Raji (cell line): ENCODE results near the gene TPRX1.

Experiments used
- POLR2A ChIP-seq: IDR thresholded peaks from 2 replicates; pipeline ENCODE4 v1.6.1; 2011; ENCODE audit warnings: low read depth, low read length, control low read depth; ENCODE audit not compliant: insufficient read depth

TPRX1 gene

GRCh38 chr19:47755065-47755761 lies 49.1 kb downstream of the TPRX1 start:
- TF ChIP-seq POLR2A = no peak

- TF ChIP-seq POLR2A = no peak
These were observed 49.9 kb downstream of the TPRX1 start for GRCh38 chr19:47754206-47755064.

- TF ChIP-seq POLR2A = no peak
These were observed 51.7 kb downstream of the TPRX1 start for GRCh38 chr19:47752440-47753211.
